Fibroblast of lung (primary cell): ENCODE results near the gene REPS1.

Experiments used
- CTCF ChIP-seq, 2 donors: IDR thresholded peaks in 1 of 2; conservative IDR thresholded peaks in 1 of 2; 1 replicate in 1 of 2; 2 replicates in 1 of 2; pipeline ENCODE4 v1.5.1; 2011 to 2012; ENCODE audit warnings: low read length in 2 of 2, control low read depth in 1 of 2, inconsistent platforms in 1 of 2, low read depth in 1 of 2, mild to moderate bottlenecking in 1 of 2
- EZH2 ChIP-seq: IDR thresholded peaks from 2 replicates; pipeline ENCODE4 v1.5.1; 2012; ENCODE audit warnings: low read length, control low read depth, mild to moderate bottlenecking; ENCODE audit errors: missing control alignments

- no peak for TF ChIP-seq CTCF (conservative IDR thresholded peaks at IDR 0.05 in 1 of 2, IDR thresholded peaks at IDR 0.05 in 1 of 2; ENCODE audit: low read depth in 1 of 2, low read length in 2 of 2)
- no peak for TF ChIP-seq EZH2
Measured at GRCh38 chr6:138999949-139000725, 12.1 kb upstream of the REPS1 start.
